ENCODE data around the gene WFS1. TPM values are rescaled to one million over a fixed set of nuclear protein-coding genes. Genes with fewer than 3 reads are reported as not detected.

The WFS1 gene
- total RNA-seq, 2 experiments from 2014 or later, result 1.3 to 1.7 TPM

GRCh38 chr4:6258741-6259140, 10.9 kb upstream of the WFS1 start:
- H3K9me3 ChIP-seq (ENCODE audit: control insufficient read depth in 1 of 2, insufficient read depth in 1 of 2, low read length in 2 of 2), result peaks cover 0 to 7% of the 10 kb centered on the region in 2 experiments
- Mint-ChIP-seq H3K4me1 (ENCODE audit: low read depth) (no peaks in the 10 kb centered on the region), H3K36me3 (ENCODE audit: low read depth) (no peaks in the 10 kb centered on the region), H3K27ac (no peak overlapping the region), H3K4me3 (no peak overlapping the region), H3K27me3 (peaks cover 56% of the 10 kb centered on the region), H3K9me3 (no peaks in the 10 kb centered on the region)
- CTCF ChIA-PET, result no interaction called here
- POLR2A ChIA-PET, result no interaction called here
- ATAC-seq (ENCODE audit: poor library complexity) (no peak), DNase-seq (no peak)
- peaks cover 4 to 7% of the 10 kb centered on the region in 2 experiments for H3K27me3 ChIP-seq (ENCODE audit: control insufficient read depth in 1 of 2, insufficient read depth in 2 of 2, low read length in 2 of 2)
- no peaks in the 10 kb centered on the region for H3K4me1 ChIP-seq (ENCODE audit: insufficient read depth, low read length)
- H3K4me3 ChIP-seq (ENCODE audit: low read length), result no peak overlapping the region
- H3K36me3 ChIP-seq (ENCODE audit: insufficient read depth, low read length), result no peaks in the 10 kb centered on the region
- no peak overlapping the region for H3K27ac ChIP-seq (ENCODE audit: low read depth in 1 of 2, low read length in 2 of 2)
- no peak for TF ChIP-seq CTCF (IDR thresholded peaks at IDR 0.05)
- intact Hi-C loops (cut with DNase I, micrococcal nuclease), result no loop called here

- intact Hi-C loops (cut with DNase I, micrococcal nuclease), result loop anchor here in 1 of 2 experiments (10.0 kb wide), 1 partner anchor 385 kb away; the partner anchor contains the start of gene MRFAP1
- H3K4me3 Mint-ChIP-seq, result no peak overlapping the region
- no peak overlapping the region for H3K27ac Mint-ChIP-seq
- H3K36me3 Mint-ChIP-seq (ENCODE audit: low read depth), result no peaks in the 10 kb centered on the region
- no peak overlapping the region for H3K27ac ChIP-seq (ENCODE audit: low read depth in 1 of 2, low read length in 2 of 2)
- H3K4me1 Mint-ChIP-seq (ENCODE audit: low read depth), result no peaks in the 10 kb centered on the region
- H3K36me3 ChIP-seq (ENCODE audit: insufficient read depth, low read length), result no peaks in the 10 kb centered on the region
- H3K9me3 ChIP-seq (ENCODE audit: control insufficient read depth in 1 of 2, insufficient read depth in 1 of 2, low read length in 2 of 2), result peaks cover 0 to 6% of the 10 kb centered on the region in 2 experiments
- POLR2A ChIA-PET, result no interaction called here
- no peak for DNase-seq
- no peaks in the 10 kb centered on the region for H3K9me3 Mint-ChIP-seq
- no peak overlapping the region for H3K4me3 ChIP-seq (ENCODE audit: low read length)
- TF ChIP-seq CTCF (IDR thresholded peaks at IDR 0.05), result no peak
- peaks cover 4 to 7% of the 10 kb centered on the region in 2 experiments for H3K27me3 ChIP-seq (ENCODE audit: control insufficient read depth in 1 of 2, insufficient read depth in 2 of 2, low read length in 2 of 2)
- ATAC-seq (ENCODE audit: poor library complexity), result no peak
- H3K27me3 Mint-ChIP-seq, result peaks cover 54% of the 10 kb centered on the region
- CTCF ChIA-PET, result interaction anchor here (1.0 to 2.1 kb wide), 3 partner anchors 9 to 67 kb away, joined by 3 to 7 read pairs (median 6); no protein-coding TSS in a partner anchor
- no peaks in the 10 kb centered on the region for H3K4me1 ChIP-seq (ENCODE audit: insufficient read depth, low read length)
Observed at GRCh38 chr4:6259886-6260285, 9.8 kb upstream of the WFS1 start.

GRCh38 chr4:6262176-6262575, 7.5 kb upstream of the WFS1 start:
- no peak for TF ChIP-seq CTCF (IDR thresholded peaks at IDR 0.05)
- Histone ChIP-seq H3K27ac (ENCODE audit: low read depth in 1 of 2, low read length in 2 of 2) (no peak overlapping the region), H3K9me3 (ENCODE audit: control insufficient read depth in 1 of 2, insufficient read depth in 1 of 2, low read length in 2 of 2) (no peaks in the 10 kb centered on the region), H3K36me3 (ENCODE audit: insufficient read depth, low read length) (no peaks in the 10 kb centered on the region), H3K27me3 (ENCODE audit: control insufficient read depth in 1 of 2, insufficient read depth in 2 of 2, low read length in 2 of 2) (peaks cover 0 to 4% of the 10 kb centered on the region in 2 experiments), H3K4me3 (ENCODE audit: low read length) (no peak overlapping the region), H3K4me1 (ENCODE audit: insufficient read depth, low read length) (no peaks in the 10 kb centered on the region)
- H3K36me3 Mint-ChIP-seq (ENCODE audit: low read depth), result no peaks in the 10 kb centered on the region
- no peak for DNase-seq
- CTCF ChIA-PET, result no interaction called here
- no peak for ATAC-seq (ENCODE audit: poor library complexity)
- no peaks in the 10 kb centered on the region for H3K4me1 Mint-ChIP-seq (ENCODE audit: low read depth)
- POLR2A ChIA-PET, result no interaction called here
- no peak overlapping the region for H3K27ac Mint-ChIP-seq
- H3K9me3 Mint-ChIP-seq, result no peaks in the 10 kb centered on the region
- H3K4me3 Mint-ChIP-seq, result no peak overlapping the region
- intact Hi-C loops (cut with DNase I, micrococcal nuclease), result loop anchor here in 1 of 2 experiments (10.0 kb wide), 1 partner anchor 383 kb away; the partner anchor contains the start of gene MRFAP1
- peaks cover 35% of the 10 kb centered on the region for H3K27me3 Mint-ChIP-seq
